K562 (cell line): Measurements from ENCODE around the gene ZFYVE28. TPM values are rescaled to one million over a fixed set of nuclear protein-coding genes. Genes with fewer than 3 reads are reported as not detected.

ENCODE experiments used
- ADNP ChIP-seq: fragments of 200-800 bp; sonication (Bioruptor generic); IDR thresholded peaks from 2 replicates; pipeline ENCODE4 v1.6.1; 2016; ENCODE audit warnings: missing genetic modification characterization, missing compliant biosample characterization
- ARID2 ChIP-seq: fragments of 450-650 bp; IDR thresholded peaks from 2 replicates; pipeline ENCODE4 v1.6.1; 2017; ENCODE audit warnings: antibody characterized with exemption, mild to moderate bottlenecking
- BCL6 ChIP-seq: fragments of 250-450 bp; sonication (Bioruptor Pico); IDR thresholded peaks from 2 replicates; pipeline ENCODE4 v1.4.0; 2020
- BRCA1 ChIP-seq, 2 experiments: fragments of 450-650 bp in 1 of 2; sonication (generic) in 1 of 2; formaldehyde crosslinking in 1 of 2; IDR thresholded peaks; 2 replicates each; pipeline versions ENCODE4 v1.5.0 to v1.6.1; 2017 to 2020; ENCODE audit warnings: mild to moderate bottlenecking in 1 of 2, missing genetic modification reagents in 1 of 2
- CBFB ChIP-seq: sonication (generic); formaldehyde crosslinking; IDR thresholded peaks from 2 replicates; pipeline ENCODE4 v1.4.0; 2020; ENCODE audit warnings: mild to moderate bottlenecking, missing genetic modification reagents
- ETV5 ChIP-seq: sonication (generic); formaldehyde crosslinking; IDR thresholded peaks from 2 replicates; pipeline ENCODE4 v1.4.0; 2020; ENCODE audit warnings: low read depth, mild to moderate bottlenecking, missing genetic modification reagents
- FOXK1 ChIP-seq: sonication (generic); formaldehyde crosslinking; IDR thresholded peaks from 2 replicates; pipeline ENCODE4 v1.8.0; 2022; ENCODE audit warnings: missing genetic modification reagents, mild to moderate bottlenecking, borderline replicate concordance
- GTF2F1 ChIP-seq: IDR thresholded peaks from 2 replicates; pipeline ENCODE4 v1.6.1; 2011; ENCODE audit warnings: low read depth, low read length, improper control_type of control experiment
- MXI1 ChIP-seq: IDR thresholded peaks from 2 replicates; pipeline ENCODE4 v1.6.1; 2011; ENCODE audit warnings: low read depth, mild to moderate bottlenecking, improper control_type of control experiment, low read length
- NFRKB ChIP-seq: fragments of 450-650 bp; IDR thresholded peaks from 2 replicates; pipeline ENCODE4 v1.6.1; 2016; ENCODE audit warnings: low read depth
- NRF1 ChIP-seq, 2 experiments: fragments of 450-650 bp; IDR thresholded peaks in 1 of 2; conservative IDR thresholded peaks in 1 of 2; 2 replicates each; pipeline ENCODE4 v1.6.1; 2014; ENCODE audit warnings: mild to moderate bottlenecking in 2 of 2
- PYGO2 ChIP-seq: fragments of 450-650 bp; IDR thresholded peaks from 2 replicates; pipeline ENCODE4 v1.6.1; 2016; ENCODE audit warnings: mild to moderate bottlenecking, missing genetic modification characterization, moderate library complexity, missing compliant biosample characterization
- STAT5B ChIP-seq: fragments of 250-450 bp; sonication (Bioruptor Pico); IDR thresholded peaks from 2 replicates; pipeline ENCODE4 v1.8.0; 2021; ENCODE audit warnings: mild to moderate bottlenecking, inconsistent platforms
- TCFL5 ChIP-seq: fragments of 250-450 bp; sonication (Bioruptor Pico); conservative IDR thresholded peaks from 2 replicates; pipeline ENCODE4 v1.6.1; 2021; ENCODE audit warnings: mild to moderate bottlenecking, moderate library complexity, matching md5 sums
- XRCC5 ChIP-seq: fragments of 200-400 bp; formaldehyde crosslinking; IDR thresholded peaks from 2 replicates; pipeline ENCODE4 v1.6.1; 2017; ENCODE audit warnings: low read depth, mild to moderate bottlenecking, low read length
- ZKSCAN1 ChIP-seq: fragments of 150-350 bp; IDR thresholded peaks from 2 replicates; pipeline ENCODE4 v1.6.1; 2016; ENCODE audit warnings: low read depth, low read length
- ZNF124 ChIP-seq: sonication (generic); formaldehyde crosslinking; IDR thresholded peaks from 2 replicates; pipeline ENCODE4 v1.8.1; 2022; ENCODE audit warnings: missing genetic modification reagents
- polyA plus RNA-seq, 8 experiments: library from polyadenylated mRNA; depleted of rRNA in 4 of 8; stranded (reverse) in 5 of 8; unstranded in 3 of 8; fragments of >200 nt; fragmentation: Nextera tagmentation in 2 of 8; fragmentation: Illumina TruSeq in 1 of 8; extraction: Ambion mirVana in 2 of 8; extraction: Trizol in 1 of 8; gene quantifications; 2 replicates each; pipeline versions ENCODE4 v1.2.1 to v1.2.3, GENCODE V29; 2011 to 2014; ENCODE audit warnings: inconsistent platforms in 1 of 8, missing spikeins in 1 of 8
- total RNA-seq, 7 experiments: library from RNA; depleted of rRNA in 6 of 7; stranded (reverse); fragments of >200 nt in 6 of 7; fragmentation: Illumina TruSeq in 2 of 7; extraction: Trizol in 2 of 7; gene quantifications; 2 replicates each; pipeline versions ENCODE4 v1.2.1 to v1.2.3, GENCODE V29; 2011 to 2021; ENCODE audit warnings: low replicate concordance in 1 of 7
- TF ChIP-seq, protein P1 (sequence below): IDR thresholded peaks from 2 replicates; pipeline ENCODE4 v1.6.1; 2012; ENCODE audit warnings: low read depth, low read length, improper control_type of control experiment, borderline replicate concordance
- TF ChIP-seq, protein P2 (sequence below), 2 experiments: fragments of 450-650 bp; IDR thresholded peaks; 2 replicates each; pipeline ENCODE4 v1.6.1; 2016
- TF ChIP-seq, protein P3 (sequence below): fragments of 250-450 bp; sonication (Bioruptor Pico); IDR thresholded peaks from 2 replicates; pipeline ENCODE4 v1.4.0; 2020

The ZFYVE28 gene
- total and polyA plus RNA-seq, 9 of the 15 experiments (the other 6 are each of a cell fraction or from before 2014, with no cell fraction given), result 1.3 to 24.8 (median 8.9) TPM

DNA sequence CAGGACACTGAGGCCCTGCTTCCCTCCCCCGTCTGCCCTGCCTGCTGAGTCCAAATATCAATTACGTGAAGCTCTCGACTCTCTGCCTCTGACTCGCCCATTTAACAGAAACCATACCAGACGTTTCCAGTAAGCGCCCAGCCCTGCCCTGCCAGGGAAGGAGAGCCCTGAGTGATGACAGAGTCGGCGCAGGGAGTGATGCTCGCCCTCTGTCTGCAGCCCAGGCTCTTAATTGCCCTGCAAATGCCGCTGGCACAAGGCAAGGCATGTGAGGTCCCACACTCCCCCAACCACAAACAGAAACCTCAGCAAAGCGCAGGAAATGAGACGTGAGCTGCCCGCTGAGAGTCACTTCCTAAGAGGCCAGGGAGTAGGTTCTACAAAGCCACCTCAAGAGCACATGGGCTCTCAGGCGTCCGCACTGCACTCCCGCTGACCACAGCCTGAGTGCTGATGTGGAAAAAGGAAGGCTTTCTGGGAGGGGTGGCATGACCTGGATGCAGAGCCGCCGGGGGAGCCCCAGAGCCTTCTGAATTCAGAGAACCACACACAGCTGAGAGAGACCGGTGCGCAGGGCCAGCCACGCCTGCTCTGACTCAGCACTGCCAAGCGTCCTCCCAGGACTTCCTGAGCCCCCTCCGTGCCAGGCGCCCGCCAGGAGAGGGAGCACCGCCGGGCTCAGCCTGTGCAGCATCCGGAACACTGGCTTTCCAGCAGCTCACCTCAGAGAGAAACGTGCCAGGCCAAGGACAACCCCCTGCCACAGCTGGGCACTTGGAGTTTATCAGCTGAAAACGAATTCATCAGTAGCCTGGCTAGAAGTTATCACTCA lies 5.3 kb downstream of the ZFYVE28 start (continued):
- TF ChIP-seq MXI1 (no peak; the same call in 1 of the 2 replicates), ZKSCAN1 (0 out of 2 replicates have a peak, but pooled peaks have one; percentile 9), TCFL5 (CRISPR knock-in tag) (no peak), NFRKB (peak; percentile 56; the same call in 1 of the 2 replicates), BRCA1 (IDR thresholded peaks at IDR 0.05) (no peak), BRCA1 (CRISPR knock-in tag; IDR thresholded peaks at IDR 0.05) (no peak), CBFB (CRISPR knock-in tag) (no peak; the same call in 1 of the 2 replicates), ADNP (tag) (no peak), GTF2F1 (no peak), PYGO2 (tag) (no peak), FOXK1 (no peak), BCL6 (CRISPR knock-in tag) (no peak), STAT5B (no peak), ARID2 (no peak), NRF1 (conservative IDR thresholded peaks at IDR 0.05 in 1 of 2, IDR thresholded peaks at IDR 0.05 in 1 of 2) (peak; percentile 86 to 88), ZNF124 (CRISPR knock-in tag) (no peak), ETV5 (no peak; the same call in 1 of the 2 replicates), XRCC5 (peak; percentile 59; the same call in 1 of the 2 replicates)
- TF ChIP-seq, protein P1, sequence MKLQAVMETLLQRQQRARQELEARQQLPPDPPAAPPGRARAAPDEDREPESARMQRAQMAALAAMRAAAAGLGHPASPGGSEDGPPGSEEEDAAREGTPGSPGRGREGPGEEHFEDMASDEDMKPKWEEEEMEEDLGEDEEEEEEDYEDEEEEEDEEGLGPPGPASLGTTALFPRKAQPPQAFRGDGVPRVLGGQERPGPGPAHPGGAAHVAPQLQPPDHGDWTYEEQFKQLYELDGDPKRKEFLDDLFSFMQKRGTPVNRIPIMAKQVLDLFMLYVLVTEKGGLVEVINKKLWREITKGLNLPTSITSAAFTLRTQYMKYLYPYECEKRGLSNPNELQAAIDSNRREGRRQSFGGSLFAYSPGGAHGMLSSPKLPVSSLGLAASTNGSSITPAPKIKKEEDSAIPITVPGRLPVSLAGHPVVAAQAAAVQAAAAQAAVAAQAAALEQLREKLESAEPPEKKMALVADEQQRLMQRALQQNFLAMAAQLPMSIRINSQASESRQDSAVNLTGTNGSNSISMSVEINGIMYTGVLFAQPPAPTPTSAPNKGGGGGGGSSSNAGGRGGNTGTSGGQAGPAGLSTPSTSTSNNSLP, result no peak
- TF ChIP-seq, protein P2, sequence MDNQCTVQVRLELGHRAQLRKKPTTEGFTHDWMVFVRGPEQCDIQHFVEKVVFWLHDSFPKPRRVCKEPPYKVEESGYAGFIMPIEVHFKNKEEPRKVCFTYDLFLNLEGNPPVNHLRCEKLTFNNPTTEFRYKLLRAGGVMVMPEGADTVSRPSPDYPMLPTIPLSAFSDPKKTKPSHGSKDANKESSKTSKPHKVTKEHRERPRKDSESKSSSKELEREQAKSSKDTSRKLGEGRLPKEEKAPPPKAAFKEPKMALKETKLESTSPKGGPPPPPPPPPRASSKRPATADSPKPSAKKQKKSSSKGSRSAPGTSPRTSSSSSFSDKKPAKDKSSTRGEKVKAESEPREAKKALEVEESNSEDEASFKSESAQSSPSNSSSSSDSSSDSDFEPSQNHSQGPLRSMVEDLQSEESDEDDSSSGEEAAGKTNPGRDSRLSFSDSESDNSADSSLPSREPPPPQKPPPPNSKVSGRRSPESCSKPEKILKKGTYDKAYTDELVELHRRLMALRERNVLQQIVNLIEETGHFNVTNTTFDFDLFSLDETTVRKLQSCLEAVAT (IDR thresholded peaks at IDR 0.05), result no peak
- TF ChIP-seq, protein P3, sequence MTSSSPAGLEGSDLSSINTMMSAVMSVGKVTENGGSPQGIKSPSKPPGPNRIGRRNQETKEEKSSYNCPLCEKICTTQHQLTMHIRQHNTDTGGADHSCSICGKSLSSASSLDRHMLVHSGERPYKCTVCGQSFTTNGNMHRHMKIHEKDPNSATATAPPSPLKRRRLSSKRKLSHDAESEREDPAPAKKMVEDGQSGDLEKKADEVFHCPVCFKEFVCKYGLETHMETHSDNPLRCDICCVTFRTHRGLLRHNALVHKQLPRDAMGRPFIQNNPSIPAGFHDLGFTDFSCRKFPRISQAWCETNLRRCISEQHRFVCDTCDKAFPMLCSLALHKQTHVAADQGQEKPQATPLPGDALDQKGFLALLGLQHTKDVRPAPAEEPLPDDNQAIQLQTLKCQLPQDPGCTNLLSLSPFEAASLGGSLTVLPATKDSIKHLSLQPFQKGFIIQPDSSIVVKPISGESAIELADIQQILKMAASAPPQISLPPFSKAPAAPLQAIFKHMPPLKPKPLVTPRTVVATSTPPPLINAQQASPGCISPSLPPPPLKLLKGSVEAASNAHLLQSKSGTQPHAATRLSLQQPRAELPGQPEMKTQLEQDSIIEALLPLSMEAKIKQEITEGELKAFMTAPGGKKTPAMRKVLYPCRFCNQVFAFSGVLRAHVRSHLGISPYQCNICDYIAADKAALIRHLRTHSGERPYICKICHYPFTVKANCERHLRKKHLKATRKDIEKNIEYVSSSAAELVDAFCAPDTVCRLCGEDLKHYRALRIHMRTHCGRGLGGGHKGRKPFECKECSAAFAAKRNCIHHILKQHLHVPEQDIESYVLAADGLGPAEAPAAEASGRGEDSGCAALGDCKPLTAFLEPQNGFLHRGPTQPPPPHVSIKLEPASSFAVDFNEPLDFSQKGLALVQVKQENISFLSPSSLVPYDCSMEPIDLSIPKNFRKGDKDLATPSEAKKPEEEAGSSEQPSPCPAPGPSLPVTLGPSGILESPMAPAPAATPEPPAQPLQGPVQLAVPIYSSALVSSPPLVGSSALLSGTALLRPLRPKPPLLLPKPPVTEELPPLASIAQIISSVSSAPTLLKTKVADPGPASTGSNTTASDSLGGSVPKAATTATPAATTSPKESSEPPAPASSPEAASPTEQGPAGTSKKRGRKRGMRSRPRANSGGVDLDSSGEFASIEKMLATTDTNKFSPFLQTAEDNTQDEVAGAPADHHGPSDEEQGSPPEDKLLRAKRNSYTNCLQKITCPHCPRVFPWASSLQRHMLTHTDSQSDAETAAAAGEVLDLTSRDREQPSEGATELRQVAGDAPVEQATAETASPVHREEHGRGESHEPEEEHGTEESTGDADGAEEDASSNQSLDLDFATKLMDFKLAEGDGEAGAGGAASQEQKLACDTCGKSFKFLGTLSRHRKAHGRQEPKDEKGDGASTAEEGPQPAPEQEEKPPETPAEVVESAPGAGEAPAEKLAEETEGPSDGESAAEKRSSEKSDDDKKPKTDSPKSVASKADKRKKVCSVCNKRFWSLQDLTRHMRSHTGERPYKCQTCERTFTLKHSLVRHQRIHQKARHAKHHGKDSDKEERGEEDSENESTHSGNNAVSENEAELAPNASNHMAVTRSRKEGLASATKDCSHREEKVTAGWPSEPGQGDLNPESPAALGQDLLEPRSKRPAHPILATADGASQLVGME (CRISPR knock-in tag), result no peak
